Peyer's patch (tissue), 4 donors: ENCODE data around the gene MPC1.

Experiments used
- CTCF ChIP-seq, 6 experiments: fragments of 450-650 bp in 4 of 6; fragments of 200-600 bp in 2 of 6; sonication (generic) in 1 of 6; IDR thresholded peaks; one replicate each; pipeline ENCODE4 v1.5.1; 2017 to 2019; ENCODE audit warnings: antibody characterized with exemption in 6 of 6, mild to moderate bottlenecking in 3 of 6, moderate library complexity in 1 of 6
- POLR2A ChIP-seq, 2 donors: fragments of 450-650 bp; IDR thresholded peaks; one replicate each; pipeline ENCODE4 v1.5.1; 2017; ENCODE audit warnings: antibody characterized with exemption in 2 of 2, mild to moderate bottlenecking in 2 of 2, moderate library complexity in 2 of 2

- TF ChIP-seq CTCF (IDR thresholded peaks at IDR 0.05) (no peak), POLR2A (IDR thresholded peaks at IDR 0.05) (no peak)
These were observed 28.6 kb downstream of the MPC1 start for GRCh38 chr6:166354143-166354542.
